CD1c-positive myeloid dendritic cell (primary cell): ENCODE results near the gene TMEM63A.
"Not testable (repeated sequence)": the region's sequence is repeated elsewhere in the genome, so short reads cannot be mapped to it uniquely, and the experiment has no call there.

Experiments
- DNase-seq: peaks from one replicate; pipeline ENCODE4 v3.0.0-alpha.2; 2016; ENCODE audit errors: extremely low spot score

The TMEM63A gene

DNA sequence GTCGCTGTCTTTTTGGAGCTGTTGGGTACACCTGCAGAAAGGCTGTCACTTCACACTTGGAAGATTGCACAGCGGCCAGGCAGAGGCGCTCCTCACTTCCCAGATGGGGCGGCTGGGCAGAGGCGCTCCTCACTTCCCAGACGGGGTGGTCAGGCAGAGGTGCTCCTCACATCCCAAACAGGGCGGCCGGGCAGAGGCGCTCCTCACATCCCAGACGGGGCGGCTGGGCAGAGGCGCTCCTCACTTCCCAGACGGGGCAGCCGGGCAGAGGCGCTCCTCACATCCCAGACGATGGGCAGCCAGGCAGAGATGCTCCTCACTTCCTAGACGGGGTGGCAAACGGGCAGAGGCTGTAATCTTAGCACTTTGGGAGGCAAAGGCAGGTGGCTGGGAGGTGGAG is 86.1 kb downstream of the TMEM63A start:
- not testable (repeated sequence) for DNase-seq
